ENCODE data around the gene MLX.

- TF ChIP-seq CTCF (conservative IDR thresholded peaks at IDR 0.05; ENCODE audit: low read length) (no peak), EZH2phosphoT487 (IDR thresholded peaks at IDR 0.05; ENCODE audit: borderline replicate concordance) (no peak)
Observed at GRCh38 chr17:42586514-42587230, 19.8 kb downstream of the MLX start.
